Uterus (tissue), 2 donors: ENCODE results near the gene RANBP10.

ENCODE experiments used
- POLR2A ChIP-seq, 2 donors: fragments of 450-650 bp; IDR thresholded peaks; one replicate each; pipeline ENCODE4 v1.6.1; 2016; ENCODE audit warnings: antibody characterized with exemption in 2 of 2, mild to moderate bottlenecking in 1 of 2, moderate library complexity in 1 of 2
- TF ChIP-seq, protein P1 (sequence below), 4 experiments: fragments of 200-600 bp in 2 of 4; fragments of 450-650 bp in 2 of 4; sonication (generic) in 2 of 4; IDR thresholded peaks; one replicate each; pipeline ENCODE4 v1.5.1; 2016 to 2019; ENCODE audit warnings: antibody characterized with exemption in 4 of 4, mild to moderate bottlenecking in 2 of 4, moderate library complexity in 1 of 4

DNA sequence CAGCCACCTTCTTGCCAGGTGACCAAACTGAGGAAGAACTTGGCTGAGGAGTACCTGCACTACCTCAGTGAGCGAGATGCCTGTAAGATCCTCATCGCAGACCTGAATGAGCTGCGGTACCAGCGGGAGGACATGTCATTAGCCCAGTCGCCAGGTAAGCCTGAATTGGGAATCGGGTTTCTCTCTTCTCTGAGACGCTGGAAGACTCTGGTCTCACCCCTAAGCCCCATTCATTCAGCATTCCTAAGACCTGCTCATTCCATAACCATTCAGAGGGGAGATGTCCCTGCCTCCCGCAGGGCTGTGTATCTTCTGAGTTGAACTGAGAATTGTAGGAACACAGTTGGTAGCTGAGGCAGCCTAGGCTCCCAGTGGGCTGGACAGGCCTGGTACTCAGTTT, 18.8 kb upstream of the RANBP10 start:
- TF ChIP-seq, protein P1, sequence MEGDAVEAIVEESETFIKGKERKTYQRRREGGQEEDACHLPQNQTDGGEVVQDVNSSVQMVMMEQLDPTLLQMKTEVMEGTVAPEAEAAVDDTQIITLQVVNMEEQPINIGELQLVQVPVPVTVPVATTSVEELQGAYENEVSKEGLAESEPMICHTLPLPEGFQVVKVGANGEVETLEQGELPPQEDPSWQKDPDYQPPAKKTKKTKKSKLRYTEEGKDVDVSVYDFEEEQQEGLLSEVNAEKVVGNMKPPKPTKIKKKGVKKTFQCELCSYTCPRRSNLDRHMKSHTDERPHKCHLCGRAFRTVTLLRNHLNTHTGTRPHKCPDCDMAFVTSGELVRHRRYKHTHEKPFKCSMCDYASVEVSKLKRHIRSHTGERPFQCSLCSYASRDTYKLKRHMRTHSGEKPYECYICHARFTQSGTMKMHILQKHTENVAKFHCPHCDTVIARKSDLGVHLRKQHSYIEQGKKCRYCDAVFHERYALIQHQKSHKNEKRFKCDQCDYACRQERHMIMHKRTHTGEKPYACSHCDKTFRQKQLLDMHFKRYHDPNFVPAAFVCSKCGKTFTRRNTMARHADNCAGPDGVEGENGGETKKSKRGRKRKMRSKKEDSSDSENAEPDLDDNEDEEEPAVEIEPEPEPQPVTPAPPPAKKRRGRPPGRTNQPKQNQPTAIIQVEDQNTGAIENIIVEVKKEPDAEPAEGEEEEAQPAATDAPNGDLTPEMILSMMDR (IDR thresholded peaks at IDR 0.05) = no peak
- TF ChIP-seq POLR2A (IDR thresholded peaks at IDR 0.05) = no peak
